HCT116 (cell line): Measurements from ENCODE around the gene SPEM1. TPM values are rescaled to one million over a fixed set of nuclear protein-coding genes. Genes with fewer than 3 reads are reported as not detected.

Experiments
- ATAC-seq: fragments of 200-7000 bp; cut with Tn5 transposase; 2 replicates; pipeline ENCODE4 v1.9.1; 2020; ENCODE audit warnings: mild to moderate bottlenecking, moderate library complexity
- BruUV-seq: library from RNA; stranded (reverse); fragments of 400-500 nt; replicated peaks from 2 replicates; lab custom pipeline; 2021; lab: Mats Ljungman, UMichigan
- CTCF ChIA-PET: fragments of 300-600 bp; sonication (Branson Sonifier 250); formaldehyde crosslinking; loops from one replicate; lab custom pipeline; 2021; ENCODE audit warnings: antibody characterized with exemption; lab: Charles Lee
- POLR2A ChIA-PET: fragments of 300-600, 350-600 bp; sonication (Branson Sonifier 250); formaldehyde crosslinking; loops from one replicate; lab custom pipeline; 2021; ENCODE audit warnings: antibody characterized with exemption; lab: Charles Lee
- RAD21 ChIA-PET, 2 experiments: fragments of 300-600 bp; sonication (Branson Sonifier 250); formaldehyde crosslinking; loops; one replicate each; lab custom pipeline; 2023; ENCODE audit warnings: low total read pairs in 2 of 2; ENCODE audit not compliant: uncharacterized antibody in 2 of 2, unreplicated experiment in 2 of 2, low non-redundant PET in 1 of 2; lab: Charles Lee
- DNase-seq: peaks from one replicate; pipeline ENCODE4 v3.0.0-alpha.2; 2010; ENCODE audit warnings: low read depth, low spot score
- H2AFZ ChIP-seq: fragments of 200-600 bp; shearing (Covaris generic), sonication (generic); 2 replicates; pipeline ENCODE4 v1.6.1; 2017; ENCODE audit warnings: low read depth, mixed run types, mixed read lengths, antibody characterized with exemption, low read length; ENCODE audit not compliant: poor library complexity, severe bottlenecking
- H3K27ac ChIP-seq: 2 replicates; pipeline ENCODE4 v1.5.1; 2012; ENCODE audit warnings: low read depth, low read length
- H3K27me3 ChIP-seq: fragments of 200-600 bp; sonication (generic); 2 replicates; pipeline ENCODE4 v1.6.1; 2016; ENCODE audit warnings: mixed run types, low read length, mixed read lengths; ENCODE audit not compliant: insufficient read depth
- H3K36me3 ChIP-seq, 2 experiments: fragments of 200-500 bp in 1 of 2; fragments of 200-600 bp in 1 of 2; sonication (Bioruptor generic) in 1 of 2; sonication (generic) in 1 of 2; 2 replicates each; pipeline versions ENCODE4 v1.5.1 to v1.6.1; 2014 to 2016; ENCODE audit warnings: low read length in 2 of 2, inconsistent platforms in 1 of 2, mixed read lengths in 1 of 2, mixed run types in 1 of 2; ENCODE audit not compliant: insufficient read depth in 2 of 2, control insufficient read depth in 1 of 2
- H3K4me1 ChIP-seq, 2 experiments: fragments of 200-600 bp in 1 of 2; sonication (generic) in 1 of 2; 2 replicates each; pipeline versions ENCODE4 v1.5.1 to v1.6.1; 2012 to 2017; ENCODE audit warnings: low read length in 2 of 2, inconsistent platforms in 1 of 2, mild to moderate bottlenecking in 1 of 2, mixed read lengths in 1 of 2, mixed run types in 1 of 2, moderate library complexity in 1 of 2; ENCODE audit not compliant: insufficient read depth in 2 of 2, control insufficient read depth in 1 of 2
- H3K4me2 ChIP-seq: fragments of 200-600 bp; sonication (generic); 2 replicates; pipeline ENCODE4 v1.6.1; 2017; ENCODE audit warnings: mixed run types, low read length, mixed read lengths
- H3K4me3 ChIP-seq, 2 experiments: fragments of 200-600 bp in 1 of 2; sonication (generic) in 1 of 2; replicated peaks in 1 of 2; 2 replicates each; pipeline ENCODE4 v1.5.1; 2011 to 2016; ENCODE audit warnings: low read length in 2 of 2, control low read depth in 1 of 2, low read depth in 1 of 2, mild to moderate bottlenecking in 1 of 2, mixed read lengths in 1 of 2, mixed run types in 1 of 2
- H3K79me2 ChIP-seq: fragments of 200-600 bp; sonication (generic); 2 replicates; pipeline ENCODE4 v1.6.1; 2017; ENCODE audit warnings: mild to moderate bottlenecking, mixed run types, low read length, moderate library complexity, mixed read lengths; ENCODE audit not compliant: insufficient read depth
- H3K9ac ChIP-seq: fragments of 200-600 bp; sonication (generic); 2 replicates; pipeline ENCODE4 v1.6.1; 2016; ENCODE audit warnings: low read length, mixed read lengths
- H3K9me2 ChIP-seq: fragments of 200-600 bp; sonication (generic), shearing (Covaris generic); 2 replicates; pipeline ENCODE4 v1.6.1; 2017; ENCODE audit warnings: mixed run types, mild to moderate bottlenecking, moderate library complexity; ENCODE audit not compliant: insufficient read depth
- H3K9me3 ChIP-seq, 2 experiments: fragments of 200-500 bp in 1 of 2; fragments of 200-600 bp in 1 of 2; sonication (Bioruptor generic) in 1 of 2; sonication (generic) in 1 of 2; 2 replicates each; pipeline ENCODE4 v1.6.1; 2014 to 2017; ENCODE audit warnings: low read length in 2 of 2, mixed read lengths in 2 of 2, inconsistent platforms in 1 of 2, low read depth in 1 of 2, mild to moderate bottlenecking in 1 of 2, mixed run types in 1 of 2, moderate library complexity in 1 of 2; ENCODE audit not compliant: control insufficient read depth in 1 of 2, insufficient read depth in 1 of 2
- H4K20me1 ChIP-seq: fragments of 200-600 bp; sonication (generic), shearing (Covaris generic); 2 replicates; pipeline ENCODE4 v1.6.1; 2017; ENCODE audit warnings: mixed run types, mild to moderate bottlenecking, moderate library complexity; ENCODE audit not compliant: insufficient read depth
- ATF3 ChIP-seq: IDR thresholded peaks from 2 replicates; pipeline ENCODE4 v1.6.1; 2012
- EGR1 ChIP-seq: IDR thresholded peaks from 2 replicates; pipeline ENCODE4 v1.6.1; 2012; ENCODE audit warnings: low read depth
- EZH2 ChIP-seq: fragments of 200-600 bp; sonication (generic); IDR thresholded peaks from 2 replicates; pipeline ENCODE4 v1.6.1; 2017; ENCODE audit warnings: antibody characterized with exemption, mixed run types
- EZH2phosphoT487 ChIP-seq: fragments of 200-600 bp; IDR thresholded peaks from 2 replicates; pipeline ENCODE4 v1.6.1; 2018; ENCODE audit warnings: antibody characterized with exemption, borderline replicate concordance
- FOSL1 ChIP-seq: IDR thresholded peaks from 2 replicates; pipeline ENCODE4 v1.6.1; 2012; ENCODE audit warnings: low read depth
- MAX ChIP-seq: IDR thresholded peaks from 2 replicates; pipeline ENCODE4 v1.6.1; 2012
- POLR2AphosphoS5 ChIP-seq: IDR thresholded peaks from 2 replicates; pipeline ENCODE4 v1.6.1; 2011; ENCODE audit warnings: mild to moderate bottlenecking, low read depth, low read length, moderate library complexity
- REST ChIP-seq: IDR thresholded peaks from 2 replicates; pipeline ENCODE4 v1.6.1; 2012; ENCODE audit warnings: low read depth
- SIN3A ChIP-seq: IDR thresholded peaks from 2 replicates; pipeline ENCODE4 v1.6.1; 2012; ENCODE audit warnings: low read depth
- SP1 ChIP-seq: IDR thresholded peaks from 2 replicates; pipeline ENCODE4 v1.6.1; 2012; ENCODE audit warnings: low read depth
- SRF ChIP-seq: IDR thresholded peaks from 2 replicates; pipeline ENCODE4 v1.6.1; 2012; ENCODE audit warnings: low read depth
- TCF7L2 ChIP-seq: IDR thresholded peaks from 2 replicates; pipeline ENCODE4 v1.7.0; 2011; ENCODE audit warnings: borderline replicate concordance, inconsistent platforms; ENCODE audit not compliant: insufficient read depth, insufficient read length; ENCODE audit errors: extremely low read depth
- YY1 ChIP-seq: IDR thresholded peaks from 2 replicates; pipeline ENCODE4 v1.6.1; 2011; ENCODE audit warnings: low read length, low read depth, moderate library complexity, mild to moderate bottlenecking; ENCODE audit not compliant: insufficient replicate concordance; ENCODE audit errors: extremely low read depth
- ZNF274 ChIP-seq: fragments of 200-500 bp; sonication (Bioruptor generic); IDR thresholded peaks from 2 replicates; pipeline ENCODE4 v1.6.1; 2014; ENCODE audit warnings: mild to moderate bottlenecking, low read depth, low read length, inconsistent platforms
- intact Hi-C: fragments of 100-400 bp; cut with micrococcal nuclease; formaldehyde crosslinking; loops from 2 replicates; pipeline ENCODE4 v1.10.0; 2022
- total RNA-seq: library from RNA; stranded (reverse); gene quantifications from one replicate; pipeline ENCODE4 v1.2.1, GENCODE V29; 2021; ENCODE audit not compliant: unreplicated experiment

The SPEM1 gene
- total RNA-seq, 1 experiment from 2014 or later: 0.32 TPM

DNA sequence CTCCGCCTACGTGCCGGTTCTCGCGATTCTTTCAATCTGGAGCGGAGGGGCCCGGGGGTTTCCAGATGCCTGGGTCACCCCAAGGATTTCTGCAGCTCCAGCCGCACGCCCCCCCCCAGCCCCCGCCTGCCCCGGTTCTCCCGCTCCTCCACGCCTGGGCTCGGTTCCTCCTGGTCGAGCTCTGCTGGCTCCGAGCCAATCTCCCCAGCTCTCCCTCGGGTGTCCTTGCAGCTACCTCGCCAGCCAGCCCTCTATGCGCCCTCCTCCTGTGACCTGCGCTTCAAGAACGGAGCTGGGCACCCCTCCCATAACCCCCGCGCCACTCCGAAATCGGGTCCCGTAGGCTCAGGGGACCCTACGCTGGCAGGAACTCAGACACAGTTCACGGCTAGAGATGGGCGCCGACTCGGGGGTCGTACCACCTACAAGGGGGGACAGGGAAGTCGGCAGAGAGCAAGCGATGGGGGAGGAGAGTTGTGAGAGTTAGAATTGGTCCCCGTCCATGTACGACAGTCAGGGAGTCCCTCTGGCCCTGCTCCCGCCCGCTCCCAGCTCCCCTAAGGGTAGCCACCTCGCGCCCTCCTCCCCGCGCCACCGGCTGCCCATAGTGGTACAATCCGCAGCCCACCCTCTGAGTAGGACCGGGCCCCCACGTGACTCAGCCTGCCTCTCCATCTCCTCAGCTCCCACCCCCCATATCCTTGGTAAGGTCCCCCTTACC is 20.1 kb downstream of the SPEM1 start:
- H3K9ac ChIP-seq: no peak overlapping the region
- H2AFZ ChIP-seq: no peak overlapping the region
- H3K79me2 ChIP-seq: no peaks in the 10 kb centered on the region

More for the DNA sequence above, 20.1 kb downstream of the SPEM1 start:
- Histone ChIP-seq H3K27ac (no peak overlapping the region), H3K27me3 (no peaks in the 10 kb centered on the region), H3K9me2 (no peaks in the 10 kb centered on the region), H3K36me3 (no peaks in the 10 kb centered on the region), H3K4me2 (no peak overlapping the region), H3K9me3 (no peaks in the 10 kb centered on the region), H3K4me3 (no peak overlapping the region), H4K20me1 (no peaks in the 10 kb centered on the region), H3K4me1 (peaks cover 25 to 43% of the 10 kb centered on the region in 2 experiments)
- TF ChIP-seq ATF3: no peak
- TF ChIP-seq SP1: no peak
- no peak for TF ChIP-seq POLR2AphosphoS5
- TF ChIP-seq SRF: no peak
- no peak for TF ChIP-seq MAX
- TF ChIP-seq ZNF274: no peak
- no peak for TF ChIP-seq FOSL1
- TF ChIP-seq SIN3A: no peak
- no peak for TF ChIP-seq EZH2
- no peak for TF ChIP-seq TCF7L2
- TF ChIP-seq EZH2phosphoT487: no peak
- no peak for TF ChIP-seq REST
- no peak for TF ChIP-seq YY1
- TF ChIP-seq EGR1: no peak
- ATAC-seq (no peak), DNase-seq (no peak)
- intact Hi-C loops: no loop called here
- ChIA-PET CTCF (interaction anchor here (0.5 kb wide), 1 partner anchor 159 kb away, joined by 4 read pairs; the partner anchor contains the start of gene SLC2A4), RAD21 (no interaction called here), POLR2A (interaction anchor here (0.6 kb wide), 1 partner anchor 176 kb away, joined by 3 read pairs; no protein-coding TSS in a partner anchor)
- BruUV-seq: no TSS peak
